ENCODE results near the gene PPARA. TPM values are rescaled to one million over a fixed set of nuclear protein-coding genes. Genes with fewer than 3 reads are reported as not detected.

The PPARA gene
- total RNA-seq, 2 experiments from 2014 or later = 3.3 to 10.5 TPM

DNA sequence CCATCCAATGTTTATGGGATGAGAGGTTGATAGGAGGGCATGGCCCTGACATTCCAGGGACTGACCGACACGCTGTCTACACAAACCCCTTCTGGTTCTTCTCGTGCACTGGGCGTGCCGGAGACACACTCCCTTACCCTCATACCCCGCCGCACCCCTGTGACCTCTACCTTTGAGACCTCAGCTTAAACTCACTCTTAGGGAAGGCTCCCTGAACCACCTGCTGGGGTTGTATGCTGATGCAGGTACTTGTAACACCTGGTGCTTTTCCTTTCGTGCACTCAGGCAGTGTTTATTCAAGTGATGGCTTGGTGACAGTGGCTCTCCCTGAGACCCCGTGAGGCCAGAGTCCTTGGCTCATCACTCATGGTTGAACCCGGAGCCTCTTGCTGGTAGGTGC is 12.0 kb downstream of the PPARA start:
- H3K4me3 ChIP-seq (ENCODE audit: low read depth, low read length, poor library complexity, severe bottlenecking) = no peak overlapping the region
- no peaks in the 10 kb centered on the region for H3K4me1 ChIP-seq (ENCODE audit: insufficient read depth, low read length, poor library complexity, severe bottlenecking)
- H3K36me3 ChIP-seq (ENCODE audit: insufficient read depth, low read length) = no peaks in the 10 kb centered on the region
- CTCF ChIA-PET (ENCODE audit: unreplicated experiment) = interaction anchor here (0.6 kb wide), 1 partner anchor 286 kb away, joined by 3 read pairs; no protein-coding TSS in a partner anchor
- H3K4me2 ChIP-seq (ENCODE audit: low read length) = no peak overlapping the region
- no peak overlapping the region for H2AFZ ChIP-seq (ENCODE audit: low read length)
- no peaks in the 10 kb centered on the region for H4K20me1 ChIP-seq (ENCODE audit: insufficient read depth, low read length)
- H3K9me2 ChIP-seq (ENCODE audit: insufficient read depth, low read length) = no peaks in the 10 kb centered on the region
- no peak overlapping the region for H3K27ac ChIP-seq (ENCODE audit: low read depth, low read length, poor library complexity, severe bottlenecking)
- TF ChIP-seq EZH2phosphoT487 (IDR thresholded peaks at IDR 0.05; ENCODE audit: borderline replicate concordance, low read depth, low read length) = no peak
- TF ChIP-seq, protein P1, sequence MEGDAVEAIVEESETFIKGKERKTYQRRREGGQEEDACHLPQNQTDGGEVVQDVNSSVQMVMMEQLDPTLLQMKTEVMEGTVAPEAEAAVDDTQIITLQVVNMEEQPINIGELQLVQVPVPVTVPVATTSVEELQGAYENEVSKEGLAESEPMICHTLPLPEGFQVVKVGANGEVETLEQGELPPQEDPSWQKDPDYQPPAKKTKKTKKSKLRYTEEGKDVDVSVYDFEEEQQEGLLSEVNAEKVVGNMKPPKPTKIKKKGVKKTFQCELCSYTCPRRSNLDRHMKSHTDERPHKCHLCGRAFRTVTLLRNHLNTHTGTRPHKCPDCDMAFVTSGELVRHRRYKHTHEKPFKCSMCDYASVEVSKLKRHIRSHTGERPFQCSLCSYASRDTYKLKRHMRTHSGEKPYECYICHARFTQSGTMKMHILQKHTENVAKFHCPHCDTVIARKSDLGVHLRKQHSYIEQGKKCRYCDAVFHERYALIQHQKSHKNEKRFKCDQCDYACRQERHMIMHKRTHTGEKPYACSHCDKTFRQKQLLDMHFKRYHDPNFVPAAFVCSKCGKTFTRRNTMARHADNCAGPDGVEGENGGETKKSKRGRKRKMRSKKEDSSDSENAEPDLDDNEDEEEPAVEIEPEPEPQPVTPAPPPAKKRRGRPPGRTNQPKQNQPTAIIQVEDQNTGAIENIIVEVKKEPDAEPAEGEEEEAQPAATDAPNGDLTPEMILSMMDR (conservative IDR thresholded peaks at IDR 0.05; ENCODE audit: low read length) = no peak
- POLR2A ChIA-PET = no interaction called here
- no peak for DNase-seq (ENCODE audit: low spot score)
- no peaks in the 10 kb centered on the region for H3K79me2 ChIP-seq (ENCODE audit: insufficient read depth, low read depth, low read length)
- H3K9me3 ChIP-seq (ENCODE audit: low read length) = no peaks in the 10 kb centered on the region
- intact Hi-C loops (cut with micrococcal nuclease; ENCODE audit: unreplicated experiment) = no loop called here
- no TSS peak for BruUV-seq (replicated peaks)

DNA sequence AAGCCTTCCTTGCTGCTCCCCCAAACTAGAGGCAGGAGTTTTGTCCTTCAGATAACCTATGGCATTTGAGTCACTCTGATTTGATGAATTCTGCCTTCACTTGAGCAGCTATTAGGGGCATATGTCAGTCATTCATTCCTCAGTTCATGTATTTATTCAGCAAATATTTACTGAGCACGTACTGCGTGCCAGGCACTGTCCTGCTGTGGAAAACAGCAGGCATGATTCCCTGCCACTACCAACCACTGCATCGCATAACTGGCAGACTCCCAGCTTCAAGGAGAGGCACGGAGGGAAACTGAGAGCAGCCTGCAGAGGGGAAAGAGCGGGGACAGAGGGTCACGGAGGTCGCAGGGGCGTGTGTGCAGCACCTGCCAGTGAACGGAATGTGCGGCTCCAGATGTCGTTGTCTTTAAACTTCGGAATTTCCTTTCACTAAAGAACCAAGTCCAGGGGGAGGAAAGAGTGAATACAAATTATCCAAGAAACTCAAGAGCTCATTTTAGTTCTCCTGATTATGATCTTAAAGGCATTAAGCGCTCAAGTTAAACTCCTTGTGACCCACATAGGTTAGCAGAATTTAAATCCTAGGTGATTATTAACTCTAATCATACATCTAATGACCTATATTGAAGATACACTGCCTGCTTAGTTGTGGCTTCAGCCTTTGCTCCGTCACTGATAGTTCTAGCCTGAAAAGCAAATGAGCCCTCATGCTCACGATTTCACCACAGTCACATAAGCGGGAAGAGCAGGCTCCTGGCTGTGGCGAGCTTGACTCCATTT is 12.6 kb downstream of the PPARA start:
- Histone ChIP-seq H3K9me3 (ENCODE audit: low read length) (no peaks in the 10 kb centered on the region), H3K4me1 (ENCODE audit: insufficient read depth, low read length, poor library complexity, severe bottlenecking) (no peaks in the 10 kb centered on the region), H3K36me3 (ENCODE audit: insufficient read depth, low read length) (no peaks in the 10 kb centered on the region), H3K4me2 (ENCODE audit: low read length) (no peak overlapping the region), H3K27ac (ENCODE audit: low read depth, low read length, poor library complexity, severe bottlenecking) (no peak overlapping the region), H3K9me2 (ENCODE audit: insufficient read depth, low read length) (no peaks in the 10 kb centered on the region), H4K20me1 (ENCODE audit: insufficient read depth, low read length) (no peaks in the 10 kb centered on the region), H2AFZ (ENCODE audit: low read length) (no peak overlapping the region), H3K79me2 (ENCODE audit: insufficient read depth, low read depth, low read length) (no peaks in the 10 kb centered on the region), H3K4me3 (ENCODE audit: low read depth, low read length, poor library complexity, severe bottlenecking) (no peak overlapping the region)
- POLR2A ChIA-PET = interaction anchor here (0.6 kb wide), 1 partner anchor 645 kb away, joined by 4 read pairs; no protein-coding TSS in a partner anchor
- TF ChIP-seq, protein P1 (conservative IDR thresholded peaks at IDR 0.05; ENCODE audit: low read length) = no peak
- no peak for TF ChIP-seq EZH2phosphoT487 (IDR thresholded peaks at IDR 0.05; ENCODE audit: borderline replicate concordance, low read depth, low read length)
- BruUV-seq (replicated peaks) = no TSS peak
- no peak for DNase-seq (ENCODE audit: low spot score)
- intact Hi-C loops (cut with micrococcal nuclease; ENCODE audit: unreplicated experiment) = no loop called here
- CTCF ChIA-PET (ENCODE audit: unreplicated experiment) = interaction anchor here (0.6 kb wide), 1 partner anchor 286 kb away, joined by 3 read pairs; no protein-coding TSS in a partner anchor

DNA sequence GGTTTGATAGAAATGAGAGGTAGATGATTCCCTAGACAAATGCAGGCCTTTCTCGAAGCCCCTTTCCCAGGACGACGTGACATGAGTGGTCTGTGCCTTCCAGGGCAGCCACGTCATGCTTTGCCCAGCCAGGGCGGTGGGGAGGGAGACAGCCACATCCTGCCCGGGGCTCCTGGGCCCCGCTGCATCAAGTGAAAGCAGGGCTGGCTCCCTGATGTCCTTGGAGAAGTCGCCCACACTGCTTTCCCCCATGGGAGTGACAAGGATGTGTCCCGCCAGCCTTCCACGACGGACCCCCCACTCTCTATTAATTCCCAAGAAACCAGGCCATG is 13.2 kb downstream of the PPARA start:
- BruUV-seq (replicated peaks) = no TSS peak
- Histone ChIP-seq H3K36me3 (ENCODE audit: insufficient read depth, low read length) (no peaks in the 10 kb centered on the region), H3K79me2 (ENCODE audit: insufficient read depth, low read depth, low read length) (no peaks in the 10 kb centered on the region), H3K9me2 (ENCODE audit: insufficient read depth, low read length) (no peaks in the 10 kb centered on the region), H3K9me3 (ENCODE audit: low read length) (no peaks in the 10 kb centered on the region), H3K27ac (ENCODE audit: low read depth, low read length, poor library complexity, severe bottlenecking) (no peak overlapping the region), H3K4me1 (ENCODE audit: insufficient read depth, low read length, poor library complexity, severe bottlenecking) (no peaks in the 10 kb centered on the region), H3K4me2 (ENCODE audit: low read length) (no peak overlapping the region), H4K20me1 (ENCODE audit: insufficient read depth, low read length) (no peaks in the 10 kb centered on the region), H3K4me3 (ENCODE audit: low read depth, low read length, poor library complexity, severe bottlenecking) (no peak overlapping the region), H2AFZ (ENCODE audit: low read length) (no peak overlapping the region)
- TF ChIP-seq, protein P1 (conservative IDR thresholded peaks at IDR 0.05; ENCODE audit: low read length) = no peak
- TF ChIP-seq EZH2phosphoT487 (IDR thresholded peaks at IDR 0.05; ENCODE audit: borderline replicate concordance, low read depth, low read length) = no peak
- intact Hi-C loops (cut with micrococcal nuclease; ENCODE audit: unreplicated experiment) = no loop called here
- DNase-seq (ENCODE audit: low spot score) = no peak
- ChIA-PET POLR2A (interaction anchor here (0.6 kb wide), 1 partner anchor 646 kb away, joined by 4 read pairs; no protein-coding TSS in a partner anchor), CTCF (ENCODE audit: unreplicated experiment) (no interaction called here)
